PFSK-1 (cell line): ENCODE measurements around the gene UCHL3.

Experiments
- POLR2AphosphoS5 ChIP-seq: IDR thresholded peaks from 2 replicates; pipeline ENCODE4 v1.6.1; 2012; ENCODE audit warnings: low read depth, mild to moderate bottlenecking, control low read depth, low read length, moderate library complexity
- SIN3A ChIP-seq: IDR thresholded peaks from 2 replicates; pipeline ENCODE4 v1.6.1; 2012; ENCODE audit warnings: mild to moderate bottlenecking, low read length, moderate library complexity, borderline replicate concordance; ENCODE audit not compliant: insufficient read depth
- TF ChIP-seq, protein P1 (sequence below), 2 experiments: IDR thresholded peaks; 2 replicates each; pipeline versions ENCODE4 v1.6.1 to v1.8.0; 2011 to 2012; ENCODE audit warnings: low read depth in 2 of 2, low read length in 2 of 2, control low read depth in 1 of 2, inconsistent platforms in 1 of 2, mild to moderate bottlenecking in 1 of 2, moderate library complexity in 1 of 2; ENCODE audit not compliant: insufficient read depth in 1 of 2

DNA sequence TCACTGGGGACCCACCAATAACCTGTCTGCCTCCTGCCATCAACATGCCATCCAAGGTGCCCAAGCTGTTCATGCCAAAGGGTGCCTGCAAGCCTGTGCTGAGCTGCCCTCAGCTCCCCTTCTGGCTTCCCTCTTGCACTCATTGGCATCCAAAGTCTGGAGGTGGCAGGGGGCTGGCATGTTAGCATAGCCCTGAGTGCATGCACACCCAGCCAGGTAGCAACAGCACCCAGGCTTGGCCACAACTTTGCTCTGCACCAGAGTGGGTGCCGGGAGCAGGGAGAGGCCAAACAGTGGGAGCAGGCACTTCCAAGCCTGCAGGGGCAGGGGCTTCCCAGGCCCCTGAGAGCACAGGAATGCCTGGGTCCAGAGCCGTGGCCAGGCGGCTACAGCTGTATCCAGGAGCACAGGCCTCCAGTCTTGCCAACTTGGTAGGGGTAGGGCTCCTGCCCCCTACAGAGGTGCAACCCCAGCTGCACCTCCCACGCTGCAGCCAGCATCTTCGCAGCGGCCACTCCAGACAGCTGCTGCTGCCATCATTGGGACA is 41.5 kb upstream of the UCHL3 start:
- no peak for TF ChIP-seq POLR2AphosphoS5
- TF ChIP-seq, protein P1, sequence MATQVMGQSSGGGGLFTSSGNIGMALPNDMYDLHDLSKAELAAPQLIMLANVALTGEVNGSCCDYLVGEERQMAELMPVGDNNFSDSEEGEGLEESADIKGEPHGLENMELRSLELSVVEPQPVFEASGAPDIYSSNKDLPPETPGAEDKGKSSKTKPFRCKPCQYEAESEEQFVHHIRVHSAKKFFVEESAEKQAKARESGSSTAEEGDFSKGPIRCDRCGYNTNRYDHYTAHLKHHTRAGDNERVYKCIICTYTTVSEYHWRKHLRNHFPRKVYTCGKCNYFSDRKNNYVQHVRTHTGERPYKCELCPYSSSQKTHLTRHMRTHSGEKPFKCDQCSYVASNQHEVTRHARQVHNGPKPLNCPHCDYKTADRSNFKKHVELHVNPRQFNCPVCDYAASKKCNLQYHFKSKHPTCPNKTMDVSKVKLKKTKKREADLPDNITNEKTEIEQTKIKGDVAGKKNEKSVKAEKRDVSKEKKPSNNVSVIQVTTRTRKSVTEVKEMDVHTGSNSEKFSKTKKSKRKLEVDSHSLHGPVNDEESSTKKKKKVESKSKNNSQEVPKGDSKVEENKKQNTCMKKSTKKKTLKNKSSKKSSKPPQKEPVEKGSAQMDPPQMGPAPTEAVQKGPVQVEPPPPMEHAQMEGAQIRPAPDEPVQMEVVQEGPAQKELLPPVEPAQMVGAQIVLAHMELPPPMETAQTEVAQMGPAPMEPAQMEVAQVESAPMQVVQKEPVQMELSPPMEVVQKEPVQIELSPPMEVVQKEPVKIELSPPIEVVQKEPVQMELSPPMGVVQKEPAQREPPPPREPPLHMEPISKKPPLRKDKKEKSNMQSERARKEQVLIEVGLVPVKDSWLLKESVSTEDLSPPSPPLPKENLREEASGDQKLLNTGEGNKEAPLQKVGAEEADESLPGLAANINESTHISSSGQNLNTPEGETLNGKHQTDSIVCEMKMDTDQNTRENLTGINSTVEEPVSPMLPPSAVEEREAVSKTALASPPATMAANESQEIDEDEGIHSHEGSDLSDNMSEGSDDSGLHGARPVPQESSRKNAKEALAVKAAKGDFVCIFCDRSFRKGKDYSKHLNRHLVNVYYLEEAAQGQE (IDR thresholded peaks at IDR 0.05; ENCODE audit: insufficient read depth in 1 of 2, low read depth in 2 of 2, low read length in 2 of 2), result no peak
- no peak for TF ChIP-seq SIN3A
